Jurkat, Clone E6-1 (cell line): ENCODE measurements around the gene SIX3.
A peak's percentile ranks its signal among the peaks of the same experiment; 100 is the strongest.

Source experiments
- DNase-seq: peaks from one replicate; pipeline ENCODE4 v3.0.0-alpha.2; 2011; ENCODE audit warnings: low read depth, low spot score
- H3K4me3 ChIP-seq: 2 replicates; pipeline ENCODE4 v1.5.1; 2011; ENCODE audit warnings: mild to moderate bottlenecking, low read length, control low read depth, moderate library complexity

Gene SIX3

GRCh38 chr2:44929735-44930273, 11.7 kb upstream of the SIX3 start:
- DNase-seq, result no peak
- no peak overlapping the region for H3K4me3 ChIP-seq

GRCh38 chr2:44930274-44931197, 11.0 kb upstream of the SIX3 start:
- no peak for DNase-seq
- H3K4me3 ChIP-seq, result peak overlapping the region; percentile 21; the same call in 1 of the 2 replicates

- no peak for DNase-seq
- no peak overlapping the region for H3K4me3 ChIP-seq
Measured at GRCh38 chr2:44931198-44931780, 10.2 kb upstream of the SIX3 start.

GRCh38 chr2:44932079-44932478, 9.4 kb upstream of the SIX3 start:
- no peak for DNase-seq
- no peak overlapping the region for H3K4me3 ChIP-seq

- H3K4me3 ChIP-seq, result no peak overlapping the region
- no peak for DNase-seq
Measured at GRCh38 chr2:44932564-44933392, 8.7 kb upstream of the SIX3 start.

- H3K4me3 ChIP-seq, result no peak overlapping the region
- DNase-seq, result no peak
Measured at GRCh38 chr2:44933434-44933951, 8.0 kb upstream of the SIX3 start.

GRCh38 chr2:44934038-44934982, 7.2 kb upstream of the SIX3 start:
- H3K4me3 ChIP-seq, result no peak overlapping the region
- DNase-seq, result no peak

GRCh38 chr2:44934983-44935728, 6.3 kb upstream of the SIX3 start:
- H3K4me3 ChIP-seq, result no peak overlapping the region
- DNase-seq, result no peak

GRCh38 chr2:44935729-44936098, 5.8 kb upstream of the SIX3 start:
- no peak overlapping the region for H3K4me3 ChIP-seq
- DNase-seq, result no peak

- H3K4me3 ChIP-seq, result no peak overlapping the region
- no peak for DNase-seq
Measured at GRCh38 chr2:44936275-44936674, 5.2 kb upstream of the SIX3 start.

GRCh38 chr2:44936715-44937687, 4.5 kb upstream of the SIX3 start:
- no peak for DNase-seq
- no peak overlapping the region for H3K4me3 ChIP-seq

- no peak for DNase-seq
- H3K4me3 ChIP-seq, result no peak overlapping the region
Measured at GRCh38 chr2:44937688-44938240, 3.7 kb upstream of the SIX3 start.

- DNase-seq, result no peak
- H3K4me3 ChIP-seq, result no peak overlapping the region
Measured at GRCh38 chr2:44938287-44939105, 3.0 kb upstream of the SIX3 start.

- no peak for DNase-seq
- H3K4me3 ChIP-seq, result no peak overlapping the region
Measured at GRCh38 chr2:44939106-44940048, 2.1 kb upstream of the SIX3 start.
